AG10803 (cell line): ENCODE results near the gene KLHL29.

ENCODE experiments used
- DNase-seq: peaks from one replicate; pipeline ENCODE4 v3.0.0; 2010; ENCODE audit warnings: low read depth
- H3K4me3 ChIP-seq: 2 replicates; pipeline ENCODE4 v1.5.1; 2011; ENCODE audit warnings: mild to moderate bottlenecking, low read length, control low read depth
- CTCF ChIP-seq: conservative IDR thresholded peaks from 2 replicates; pipeline ENCODE4 v1.5.1; 2011; ENCODE audit warnings: mild to moderate bottlenecking, low read length, control low read depth, inconsistent platforms

Gene KLHL29

DNA sequence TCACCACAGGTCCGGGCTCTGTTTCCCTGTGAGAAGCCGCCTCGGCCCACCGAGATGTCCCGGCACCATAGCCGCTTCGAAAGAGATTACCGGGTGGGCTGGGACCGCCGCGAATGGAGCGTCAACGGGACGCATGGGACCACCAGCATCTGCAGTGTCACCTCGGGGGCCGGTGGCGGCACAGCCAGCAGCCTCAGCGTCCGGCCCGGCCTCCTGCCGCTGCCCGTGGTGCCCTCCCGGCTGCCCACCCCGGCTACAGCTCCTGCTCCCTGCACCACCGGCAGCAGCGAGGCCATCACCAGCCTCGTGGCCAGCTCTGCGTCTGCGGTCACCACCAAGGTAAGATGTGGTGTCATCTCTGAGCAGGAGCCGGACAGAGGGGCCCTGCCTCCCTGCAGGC lies 177.2 kb downstream of the KLHL29 start:
- TF ChIP-seq CTCF = no peak
- DNase-seq = no peak

DNA sequence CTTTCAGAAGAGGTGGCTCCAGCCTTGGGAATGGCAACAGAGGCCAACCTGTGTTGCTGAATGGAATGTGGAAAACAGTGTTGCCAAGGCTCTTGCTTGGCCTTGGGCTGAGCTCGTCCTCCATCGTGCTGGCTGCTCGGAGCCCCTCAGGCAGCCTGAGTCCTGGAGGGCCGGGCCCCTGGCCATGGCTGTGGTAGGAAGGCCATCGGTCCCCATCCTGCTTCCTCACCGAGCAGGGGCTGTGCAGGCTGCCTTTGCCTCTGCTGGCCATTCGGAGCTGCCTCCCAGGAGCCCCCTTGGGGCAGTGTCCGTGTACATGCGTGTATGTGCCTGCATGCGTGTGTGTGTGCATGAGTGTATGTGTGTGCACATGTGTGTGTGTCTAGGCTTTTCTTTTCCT lies 178.2 kb downstream of the KLHL29 start:
- DNase-seq = no peak
- no peak for TF ChIP-seq CTCF
- H3K4me3 ChIP-seq = no peak overlapping the region

More for the DNA sequence above, 177.2 kb downstream of the KLHL29 start:
- H3K4me3 ChIP-seq = no peak overlapping the region

GRCh38 chr2:23563673-23564614 lies 179.0 kb downstream of the KLHL29 start:
- TF ChIP-seq CTCF = no peak; the same call in none of the 2 replicates
- DNase-seq = peak; percentile 95
- H3K4me3 ChIP-seq = no peak overlapping the region

DNA sequence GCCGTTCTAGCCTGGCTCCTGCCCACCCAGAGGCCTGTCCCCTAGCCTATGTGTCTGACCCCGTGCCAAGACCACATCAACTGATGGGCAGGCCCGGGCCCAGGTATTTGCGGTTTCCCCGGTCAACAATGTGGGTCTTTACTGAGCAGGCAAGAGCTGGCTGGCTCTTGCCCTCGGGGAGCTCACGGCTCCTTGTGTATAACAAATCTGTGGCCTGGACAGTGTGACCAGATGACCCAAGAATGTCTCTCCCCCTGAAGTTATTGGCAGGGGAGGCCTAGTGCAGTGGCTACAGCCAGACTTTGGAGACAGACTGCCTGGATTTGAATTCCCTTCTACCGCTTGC lies 179.6 kb downstream of the KLHL29 start:
- peak; percentile 69 for DNase-seq
- no peak for TF ChIP-seq CTCF
- H3K4me3 ChIP-seq = no peak overlapping the region

- DNase-seq = no peak
- H3K4me3 ChIP-seq = no peak overlapping the region
- no peak for TF ChIP-seq CTCF
Observed at GRCh38 chr2:23565374-23565773, 180.4 kb downstream of the KLHL29 start.

DNA sequence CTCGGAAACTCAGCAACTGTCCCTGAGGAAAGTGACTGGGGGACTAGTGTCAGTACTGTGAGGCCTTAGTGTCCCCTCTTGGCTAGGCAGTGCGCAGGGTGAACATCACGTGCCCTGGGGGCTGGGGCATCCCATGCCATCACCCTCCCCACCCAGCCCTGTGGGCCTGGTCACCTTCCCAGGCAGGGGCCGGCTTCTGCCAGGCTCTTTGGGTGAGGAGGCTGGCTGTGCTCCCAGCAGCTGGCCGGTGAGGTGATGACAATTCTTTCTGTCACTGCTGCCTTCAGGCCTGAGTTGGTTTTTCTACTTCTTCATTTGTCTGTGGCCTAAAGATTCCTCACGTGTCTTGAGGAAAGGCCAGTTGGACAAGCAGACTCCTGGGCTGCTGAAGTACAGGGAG lies 180.8 kb downstream of the KLHL29 start:
- DNase-seq = no peak
- H3K4me3 ChIP-seq = no peak overlapping the region
- TF ChIP-seq CTCF = no peak
